Stimulated activated CD8-positive, alpha-beta memory T cell treated with anti-CD3 and anti-CD28 coated beads, Interleukin-2, amount 100 ng/mL, for 1 hour (primary cell): ENCODE measurements around the gene HOXD13.

Experiments used
- DNase-seq, 2 donors: peaks; one replicate each; pipeline ENCODE4 v3.0.0-alpha.2; 2020; ENCODE audit warnings: low read depth in 2 of 2

The HOXD13 gene

GRCh38 chr2:176081376-176081836, 11.1 kb upstream of the HOXD13 start:
- no peak for DNase-seq

DNA sequence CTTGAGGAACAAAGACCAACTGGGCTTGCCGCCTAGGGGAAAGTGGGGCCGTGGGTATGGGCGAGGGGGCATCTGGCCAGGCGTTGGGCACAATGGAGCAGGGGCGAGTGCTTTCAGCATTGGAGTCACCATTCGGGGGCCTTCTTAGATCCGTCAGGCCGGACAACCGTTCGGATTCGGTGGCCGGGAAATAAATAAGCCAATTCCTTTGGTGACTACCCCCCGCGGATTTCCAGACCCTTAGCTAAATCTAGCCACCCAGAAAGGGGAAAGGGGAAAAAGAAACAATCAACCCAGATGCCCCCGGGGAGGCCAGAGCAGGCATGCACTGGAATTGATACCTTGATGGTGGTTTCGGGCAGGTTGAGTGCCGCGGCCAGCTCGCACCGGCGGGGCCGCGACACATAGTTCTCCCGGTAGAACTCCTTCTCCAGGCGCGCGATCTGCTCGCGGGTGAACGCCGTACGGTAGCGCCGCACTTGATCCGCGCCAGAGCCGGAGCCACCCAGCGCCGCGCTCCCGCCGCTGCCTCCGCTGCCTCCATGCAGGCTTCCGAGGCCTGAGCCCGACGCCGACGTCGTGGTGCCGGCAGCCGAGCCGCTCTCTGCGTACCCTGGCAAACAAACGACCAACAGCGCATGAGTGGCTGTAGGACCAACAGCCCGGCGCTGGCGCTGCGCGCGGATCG, 10.5 kb upstream of the HOXD13 start:
- no peak for DNase-seq

DNA sequence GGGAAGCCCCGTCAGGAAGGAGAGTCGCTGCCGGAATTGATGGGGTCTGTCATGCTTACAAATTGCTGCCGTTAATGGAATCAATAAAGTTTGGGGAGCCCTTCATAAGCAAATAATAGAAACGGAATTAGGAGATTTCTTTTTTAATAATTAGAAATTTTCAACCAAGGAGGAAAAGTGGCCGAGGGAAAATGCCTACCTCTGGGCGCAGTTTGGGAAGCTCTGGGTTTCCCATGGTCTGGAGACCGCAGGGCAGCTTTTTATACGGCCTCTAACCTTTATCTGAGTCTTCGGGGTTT, 10.0 kb upstream of the HOXD13 start:
- DNase-seq = no peak

DNA sequence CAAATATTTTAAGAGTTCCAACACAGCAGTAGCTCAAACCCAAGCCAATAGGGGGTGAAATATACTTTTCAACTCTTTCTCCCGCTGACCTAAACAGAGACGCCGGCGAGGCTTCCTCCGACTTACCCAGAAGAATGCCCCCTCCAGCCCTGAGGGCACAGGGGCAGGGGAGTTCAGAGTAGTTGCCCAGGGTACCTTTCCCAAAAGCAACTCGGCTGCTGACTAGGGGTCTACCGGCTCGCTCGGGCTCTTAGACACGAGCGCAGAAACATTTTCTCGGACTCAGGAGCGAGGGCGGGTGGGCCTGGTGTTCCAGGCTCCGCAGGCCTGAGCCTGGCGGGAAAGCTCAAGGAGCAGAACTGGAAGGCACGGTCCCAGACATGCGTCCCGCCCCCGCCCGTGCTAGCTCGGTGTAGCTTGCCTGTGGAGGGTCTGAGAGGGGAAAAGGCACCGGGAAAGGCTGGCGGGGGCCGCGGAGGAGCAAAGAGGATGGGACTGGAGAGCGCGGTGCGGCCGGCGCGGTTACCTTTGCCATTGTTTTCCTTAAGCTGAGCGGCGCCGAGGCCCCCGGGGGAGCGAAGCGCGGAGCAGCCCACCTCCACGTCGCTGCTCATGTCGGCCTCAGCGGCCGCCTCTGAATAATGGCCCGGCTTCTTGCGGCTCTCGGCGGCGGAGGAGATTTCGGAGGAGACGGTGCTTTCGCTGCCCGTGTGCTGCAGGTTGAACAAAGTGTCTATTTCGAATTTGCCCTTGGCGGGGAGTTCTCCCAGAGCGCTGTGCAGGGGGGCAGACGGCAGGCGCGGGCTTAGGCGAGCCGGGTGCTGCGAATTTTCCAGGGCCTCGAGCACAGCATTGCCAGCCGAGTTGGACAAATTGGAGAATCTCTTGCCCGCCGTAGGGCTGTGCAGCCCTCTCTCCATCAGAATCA, 9.4 kb upstream of the HOXD13 start:
- no peak for DNase-seq

- no peak for DNase-seq
Observed at GRCh38 chr2:176083796-176084261, 8.7 kb upstream of the HOXD13 start, which contains the start of gene EVX2. TSS of gene EVX2 (minus strand) at chr2:176083962. CDS start at chr2:176083776, 186 bp downstream.

DNA sequence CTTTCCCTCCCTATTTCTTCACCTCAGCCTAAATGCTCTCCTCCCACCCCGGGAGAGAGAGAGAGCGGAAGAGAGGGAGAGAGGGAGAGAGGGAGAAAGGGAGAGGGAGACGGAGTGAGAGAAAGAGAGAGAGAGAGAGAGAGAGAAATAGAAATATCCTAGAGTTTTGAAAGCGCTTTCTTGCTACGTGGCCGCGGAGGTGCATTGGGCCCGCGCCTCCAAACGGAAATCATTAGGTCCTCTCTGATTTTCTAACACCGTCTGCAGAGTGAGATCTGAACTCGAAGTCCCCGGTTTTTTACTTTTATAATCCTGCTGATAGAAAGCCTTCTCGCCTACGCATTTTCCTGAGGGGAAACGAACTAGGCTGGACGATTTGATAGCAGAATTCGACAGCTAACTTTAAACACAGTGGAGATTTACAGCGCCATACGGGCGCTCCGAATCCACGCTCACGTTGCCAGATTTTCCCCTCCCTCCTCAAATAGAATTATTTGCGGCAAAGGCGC, 7.9 kb upstream of the HOXD13 start:
- DNase-seq = no peak

- no peak for DNase-seq
Observed at GRCh38 chr2:176085120-176085788, 7.3 kb upstream of the HOXD13 start.

DNA sequence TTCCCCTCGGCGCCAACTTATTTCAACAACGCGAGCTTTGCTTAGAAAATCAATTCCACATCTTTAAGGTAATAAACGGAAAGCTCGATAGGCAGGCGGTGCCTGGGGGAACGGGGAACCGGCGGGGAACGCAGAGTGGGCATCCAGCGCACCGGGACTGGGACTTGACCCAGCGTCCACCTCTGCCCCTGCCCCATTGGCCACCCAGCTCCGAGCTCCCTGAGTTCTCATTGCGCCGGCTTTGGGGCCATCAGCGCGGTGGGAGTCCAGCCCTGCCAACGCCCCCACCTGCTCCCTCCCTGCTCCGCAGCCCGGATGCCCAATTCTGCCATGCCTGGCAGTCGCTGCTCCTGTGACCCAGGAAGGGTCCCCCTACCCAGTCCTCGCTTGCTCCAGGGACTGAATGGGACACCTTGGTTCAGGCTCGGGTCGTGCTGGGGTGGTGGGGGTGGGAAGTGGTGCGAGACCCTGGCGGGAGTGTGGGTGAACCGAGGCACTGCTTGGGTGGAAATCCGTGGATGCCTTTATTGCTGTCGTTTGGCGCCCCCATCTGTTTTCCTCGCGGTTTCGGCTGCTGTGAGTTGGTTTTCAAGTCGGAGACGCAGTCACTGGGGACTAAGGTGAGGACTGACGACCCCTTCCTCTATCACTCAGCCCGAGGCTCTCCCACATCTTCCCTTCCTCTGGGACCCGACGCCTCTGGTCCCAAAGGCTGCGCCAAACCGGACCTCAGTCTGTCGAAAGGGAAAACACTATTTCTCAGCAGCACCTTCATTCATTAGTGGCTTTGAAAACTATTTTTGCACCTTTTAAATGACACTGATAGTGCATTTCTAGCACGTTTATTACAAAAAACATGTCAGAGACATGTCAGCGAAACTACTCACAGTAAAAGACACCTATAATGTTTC, 6.4 kb upstream of the HOXD13 start:
- no peak for DNase-seq

- no peak for DNase-seq
Observed at GRCh38 chr2:176087330-176088047, 5.0 kb upstream of the HOXD13 start.

- no peak for DNase-seq
Observed at GRCh38 chr2:176088048-176088936, 4.2 kb upstream of the HOXD13 start.

GRCh38 chr2:176088937-176089842, 3.3 kb upstream of the HOXD13 start:
- DNase-seq = no peak

DNA sequence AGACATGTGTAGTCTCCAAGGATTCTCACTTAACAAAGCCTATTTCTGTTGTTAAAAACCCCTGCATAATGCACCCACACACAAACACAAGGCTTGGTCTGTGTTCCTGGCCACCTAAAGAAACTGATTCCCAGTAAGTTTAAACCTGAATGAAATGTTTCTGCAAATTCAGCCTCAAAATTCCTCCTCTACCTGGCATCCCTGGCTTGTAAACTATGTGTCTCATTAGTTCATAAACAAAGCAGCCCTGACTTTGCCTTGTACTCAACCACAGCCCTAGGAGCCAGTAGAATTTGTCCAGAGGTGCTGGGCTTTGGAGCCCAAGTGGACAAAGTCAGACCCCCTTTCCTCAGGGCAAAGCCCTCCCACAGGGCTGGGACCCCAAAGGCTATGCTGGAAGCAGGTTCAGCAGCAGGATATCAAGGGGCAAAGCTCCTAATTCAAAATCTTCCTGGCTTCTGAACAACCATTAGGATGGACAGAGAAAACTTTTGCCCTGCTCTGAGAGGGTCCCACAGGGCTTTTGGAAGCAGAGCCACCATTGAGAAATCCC, 2.6 kb upstream of the HOXD13 start:
- no peak for DNase-seq

DNA sequence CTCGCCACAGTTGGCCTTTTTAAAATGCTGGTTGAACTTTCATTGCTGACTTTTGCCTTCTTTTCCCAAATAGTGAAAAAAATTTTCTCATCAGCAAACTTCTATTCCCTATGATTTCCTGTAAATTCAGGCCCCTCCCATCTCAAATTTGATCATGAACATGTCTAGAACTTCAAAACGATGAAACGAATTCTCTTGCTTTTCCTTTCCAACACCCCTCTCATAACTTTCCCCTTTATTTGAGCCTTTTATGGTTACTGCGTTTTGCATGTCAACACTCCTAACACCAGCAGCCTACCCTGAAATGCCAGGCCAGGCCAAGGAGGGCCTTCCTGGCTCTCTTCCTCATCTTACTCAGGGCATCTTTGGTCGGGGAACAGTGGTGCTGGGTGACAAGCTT, 1.7 kb upstream of the HOXD13 start:
- no peak for DNase-seq

DNA sequence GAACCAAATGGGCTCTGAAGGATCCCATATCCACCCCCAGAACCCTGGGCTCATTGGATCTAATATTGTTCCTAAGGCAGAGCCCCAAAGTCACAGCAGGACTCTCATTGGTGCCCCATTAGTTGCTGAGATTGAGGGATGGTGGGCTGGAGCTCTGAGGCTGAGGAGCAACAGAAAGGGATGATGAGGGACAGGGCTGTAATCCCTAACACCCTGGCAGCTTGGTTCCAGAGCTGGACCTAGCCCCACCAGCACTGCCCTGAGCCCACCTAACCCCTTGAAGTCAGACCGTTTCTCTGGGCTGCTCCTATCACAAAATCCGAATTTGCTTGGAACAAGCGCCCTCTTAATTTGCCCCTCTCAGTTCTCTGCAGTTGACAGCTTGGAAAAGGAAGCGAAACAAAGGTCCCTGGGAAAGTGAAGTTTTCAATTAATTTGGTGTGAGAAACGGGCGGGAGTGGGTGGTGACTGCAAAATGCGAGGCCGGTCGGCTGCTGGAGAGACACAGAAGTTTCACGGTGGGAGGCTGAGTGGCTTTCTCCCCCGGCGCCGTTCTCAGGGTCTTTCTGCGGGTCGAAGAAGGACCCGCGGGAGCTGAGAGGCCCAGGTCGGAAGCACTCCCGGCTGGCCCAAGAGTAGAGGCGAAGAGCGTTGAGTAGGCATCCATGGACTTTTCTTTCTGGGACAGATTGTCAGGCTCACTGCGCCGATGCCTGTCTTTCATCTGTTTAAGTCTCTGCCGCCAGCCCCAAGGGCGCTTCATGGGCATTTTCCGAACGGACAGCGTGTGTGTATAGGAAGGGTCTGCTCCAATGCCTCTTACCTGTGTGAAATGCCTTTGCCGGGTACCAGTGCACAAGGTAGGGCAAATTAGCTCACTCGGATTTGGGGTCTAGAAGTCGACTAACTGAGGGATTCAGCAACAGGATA, 927 bp upstream of the HOXD13 start:
- no peak for DNase-seq

DNA sequence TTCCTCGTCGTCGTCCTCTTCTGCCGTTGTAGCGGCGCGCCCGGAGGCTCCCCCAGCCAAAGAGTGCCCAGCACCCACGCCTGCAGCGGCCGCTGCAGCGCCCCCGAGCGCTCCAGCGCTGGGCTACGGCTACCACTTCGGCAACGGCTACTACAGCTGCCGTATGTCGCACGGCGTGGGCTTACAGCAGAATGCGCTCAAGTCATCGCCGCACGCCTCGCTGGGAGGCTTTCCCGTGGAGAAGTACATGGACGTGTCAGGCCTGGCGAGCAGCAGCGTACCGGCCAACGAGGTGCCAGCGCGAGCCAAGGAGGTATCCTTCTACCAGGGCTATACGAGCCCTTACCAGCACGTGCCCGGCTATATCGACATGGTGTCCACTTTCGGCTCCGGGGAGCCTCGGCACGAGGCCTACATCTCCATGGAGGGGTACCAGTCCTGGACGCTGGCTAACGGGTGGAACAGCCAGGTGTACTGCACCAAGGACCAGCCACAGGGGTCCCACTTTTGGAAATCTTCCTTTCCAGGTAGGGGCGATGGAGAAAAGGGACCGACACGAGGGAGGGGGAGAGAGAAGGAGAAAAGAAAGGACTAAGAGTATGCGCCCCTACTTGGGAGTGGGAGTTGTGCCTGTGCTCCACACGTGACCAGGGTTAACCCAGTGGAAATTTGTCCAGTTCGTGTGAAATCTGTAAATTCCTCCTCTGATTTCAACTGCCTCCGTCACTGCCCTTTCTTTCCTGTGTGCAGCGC, 800 bp downstream of the HOXD13 start:
- no peak for DNase-seq

GRCh38 chr2:176093898-176094249, 1.4 kb downstream of the HOXD13 start:
- no peak for DNase-seq
